BE2C (cell line): ENCODE measurements around the gene TTLL13.

Source experiments
- DNase-seq: peaks from one replicate; pipeline ENCODE4 v3.0.0-alpha.2; 2020
- H3K27me3 ChIP-seq: fragments of 250-450 bp; sonication (Bioruptor Pico); 2 replicates; pipeline ENCODE4 v1.5.1; 2020; ENCODE audit warnings: mild to moderate bottlenecking
- H3K36me3 ChIP-seq: fragments of 250-450 bp; sonication (Bioruptor Pico); 2 replicates; pipeline ENCODE4 v1.5.1; 2020; ENCODE audit warnings: mild to moderate bottlenecking
- H3K4me1 ChIP-seq: fragments of 250-450 bp; sonication (Bioruptor Pico); 2 replicates; pipeline ENCODE4 v1.5.1; 2020
- H3K4me3 ChIP-seq: 2 replicates; pipeline ENCODE4 v1.5.1; 2011; ENCODE audit warnings: low read depth, low read length
- H3K9me3 ChIP-seq: fragments of 250-450 bp; sonication (Bioruptor Pico); 2 replicates; pipeline ENCODE4 v1.5.1; 2020
- TF ChIP-seq, protein P1 (sequence below): IDR thresholded peaks from 2 replicates; pipeline ENCODE4 v1.5.1; 2012; ENCODE audit warnings: mild to moderate bottlenecking, low read depth, low read length

The TTLL13 gene

DNA sequence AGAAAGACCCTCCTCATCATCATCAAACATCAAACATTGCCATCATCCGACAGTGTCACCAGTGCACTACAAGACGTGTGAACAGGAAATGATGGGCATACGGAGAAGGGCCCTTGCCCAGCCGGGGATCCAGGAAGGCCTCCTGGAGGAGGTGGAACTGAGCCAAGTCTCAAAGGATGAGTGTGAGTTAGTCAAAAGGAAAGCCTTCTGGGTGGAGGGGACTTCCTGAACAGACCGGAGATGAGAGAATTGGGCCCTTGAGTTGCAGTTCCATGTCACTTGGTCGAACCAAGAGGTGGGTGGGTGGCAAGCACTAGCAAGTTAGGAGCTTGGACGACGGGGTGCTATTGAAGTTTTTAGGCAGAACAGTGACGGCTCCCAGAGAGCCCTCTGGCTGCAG, 39.8 kb upstream of the TTLL13 start:
- DNase-seq = no peak
- Histone ChIP-seq H3K4me1 (peaks cover 37% of the 10 kb centered on the region), H3K9me3 (no peaks in the 10 kb centered on the region), H3K27me3 (no peaks in the 10 kb centered on the region), H3K4me3 (no peak overlapping the region), H3K36me3 (no peaks in the 10 kb centered on the region; the same call in 1 of the 2 replicates)
- TF ChIP-seq, protein P1, sequence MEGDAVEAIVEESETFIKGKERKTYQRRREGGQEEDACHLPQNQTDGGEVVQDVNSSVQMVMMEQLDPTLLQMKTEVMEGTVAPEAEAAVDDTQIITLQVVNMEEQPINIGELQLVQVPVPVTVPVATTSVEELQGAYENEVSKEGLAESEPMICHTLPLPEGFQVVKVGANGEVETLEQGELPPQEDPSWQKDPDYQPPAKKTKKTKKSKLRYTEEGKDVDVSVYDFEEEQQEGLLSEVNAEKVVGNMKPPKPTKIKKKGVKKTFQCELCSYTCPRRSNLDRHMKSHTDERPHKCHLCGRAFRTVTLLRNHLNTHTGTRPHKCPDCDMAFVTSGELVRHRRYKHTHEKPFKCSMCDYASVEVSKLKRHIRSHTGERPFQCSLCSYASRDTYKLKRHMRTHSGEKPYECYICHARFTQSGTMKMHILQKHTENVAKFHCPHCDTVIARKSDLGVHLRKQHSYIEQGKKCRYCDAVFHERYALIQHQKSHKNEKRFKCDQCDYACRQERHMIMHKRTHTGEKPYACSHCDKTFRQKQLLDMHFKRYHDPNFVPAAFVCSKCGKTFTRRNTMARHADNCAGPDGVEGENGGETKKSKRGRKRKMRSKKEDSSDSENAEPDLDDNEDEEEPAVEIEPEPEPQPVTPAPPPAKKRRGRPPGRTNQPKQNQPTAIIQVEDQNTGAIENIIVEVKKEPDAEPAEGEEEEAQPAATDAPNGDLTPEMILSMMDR = no peak

DNA sequence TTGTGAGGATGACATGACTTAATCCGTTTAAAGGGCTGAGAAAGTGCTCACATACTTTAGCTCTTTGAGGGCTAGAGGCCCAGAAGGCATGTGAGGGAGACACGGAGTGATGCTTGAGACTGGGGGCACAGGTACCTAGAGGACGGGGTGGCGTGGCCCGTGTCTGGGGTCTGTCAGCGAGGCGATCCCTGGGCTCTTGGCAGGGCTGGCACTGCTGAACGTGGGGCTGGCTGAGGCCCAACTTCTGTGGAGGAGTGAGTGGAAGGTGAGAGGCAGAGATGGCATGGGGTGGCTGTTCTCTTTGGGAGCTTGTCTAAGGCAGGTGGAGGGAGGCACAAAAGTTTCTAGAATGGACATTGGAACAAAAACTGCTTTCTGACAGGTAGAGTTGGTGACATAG, 38.8 kb upstream of the TTLL13 start:
- Histone ChIP-seq H3K36me3 (no peaks in the 10 kb centered on the region), H3K4me3 (no peak overlapping the region), H3K27me3 (no peaks in the 10 kb centered on the region), H3K4me1 (peaks cover 34% of the 10 kb centered on the region), H3K9me3 (no peaks in the 10 kb centered on the region)
- TF ChIP-seq, protein P1 = no peak
- no peak for DNase-seq

- Histone ChIP-seq H3K27me3 (no peaks in the 10 kb centered on the region), H3K9me3 (no peaks in the 10 kb centered on the region), H3K36me3 (no peaks in the 10 kb centered on the region), H3K4me3 (no peak overlapping the region), H3K4me1 (peaks cover 30% of the 10 kb centered on the region)
- DNase-seq = no peak
- TF ChIP-seq, protein P1 = no peak
These were observed 38.3 kb upstream of the TTLL13 start for GRCh38 chr15:90211009-90211408.

DNA sequence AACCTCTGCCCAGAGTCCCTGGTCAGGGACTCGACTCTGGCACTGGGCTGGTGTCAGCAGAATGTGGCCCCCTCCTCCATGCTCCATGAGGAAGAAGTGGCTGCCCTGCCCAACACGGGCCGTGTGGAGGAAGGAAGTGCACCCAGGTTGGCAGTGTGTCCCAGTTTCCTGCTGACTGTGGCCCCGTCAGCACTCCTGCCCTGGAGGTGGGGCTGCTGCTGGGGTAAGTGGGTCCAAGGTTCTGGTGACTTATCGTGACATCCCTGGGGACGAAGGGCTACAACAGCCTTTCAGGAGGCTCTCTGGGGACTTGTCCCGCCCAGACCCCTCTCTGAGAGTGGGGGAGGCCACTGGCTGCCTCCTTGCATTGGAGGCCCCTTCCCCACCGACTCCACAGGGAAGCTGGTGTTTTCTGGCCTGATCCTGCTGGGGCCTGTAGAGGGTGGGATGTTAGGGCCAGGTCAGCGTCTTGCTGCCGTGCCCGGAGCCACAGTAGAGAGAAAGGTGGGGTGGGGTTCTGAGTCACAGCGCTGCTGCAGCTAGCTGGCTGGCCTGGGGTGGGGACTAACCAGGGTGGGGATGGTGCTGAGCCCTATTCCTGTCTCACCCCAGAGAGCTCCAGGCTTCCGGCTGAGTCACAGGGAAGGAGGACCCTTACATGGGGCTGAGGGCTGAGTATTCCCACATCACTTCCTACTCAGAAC, 37.8 kb upstream of the TTLL13 start:
- DNase-seq = no peak
- no peak overlapping the region for H3K4me3 ChIP-seq
- H3K4me1 ChIP-seq = peaks cover 24% of the 10 kb centered on the region
- TF ChIP-seq, protein P1 = no peak
- H3K9me3 ChIP-seq = no peaks in the 10 kb centered on the region
- no peaks in the 10 kb centered on the region for H3K36me3 ChIP-seq
- H3K27me3 ChIP-seq = no peaks in the 10 kb centered on the region

DNA sequence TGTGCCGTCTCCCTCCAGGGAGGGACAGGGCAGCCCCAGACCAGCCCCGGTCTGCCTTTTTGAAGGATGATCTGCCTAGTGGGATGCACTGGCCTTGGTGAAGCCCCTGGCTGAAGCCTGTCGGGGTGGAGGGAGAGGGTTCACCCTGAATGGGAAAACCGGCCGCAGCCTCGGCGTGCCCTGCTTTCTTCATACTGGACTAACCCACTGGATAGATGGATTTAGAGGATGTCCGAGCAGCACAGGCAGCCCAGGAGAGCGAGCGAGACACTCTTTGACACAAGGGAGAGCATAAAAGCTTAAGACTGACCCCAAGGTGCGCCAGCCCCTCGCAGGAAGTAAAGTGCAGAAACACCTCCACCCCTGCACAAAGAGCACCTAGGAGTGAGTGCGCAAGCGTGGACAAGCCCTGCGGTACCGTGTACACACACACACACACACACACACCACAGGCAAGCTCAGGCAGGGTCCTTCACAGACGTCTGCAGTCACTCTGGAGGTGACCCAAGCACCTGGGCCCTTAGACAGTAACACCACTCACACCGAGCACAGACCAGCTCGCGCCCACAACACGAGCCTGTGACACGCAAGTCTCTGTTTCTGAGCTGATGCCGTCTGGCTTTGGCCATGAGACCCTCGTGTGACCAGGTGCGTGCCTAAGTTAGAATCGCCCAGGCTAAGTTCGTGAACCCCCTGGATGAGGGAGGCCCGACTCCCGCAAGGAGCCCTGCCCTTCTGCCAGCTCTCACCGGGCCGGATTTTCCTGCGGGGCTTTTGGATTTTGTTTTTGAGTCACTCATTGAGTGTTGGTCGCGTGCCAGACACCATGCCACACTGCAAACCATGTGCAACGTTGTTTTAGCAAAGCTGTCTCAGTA, 36.9 kb upstream of the TTLL13 start:
- Histone ChIP-seq H3K4me3 (no peak overlapping the region), H3K27me3 (no peaks in the 10 kb centered on the region), H3K36me3 (no peaks in the 10 kb centered on the region), H3K4me1 (peaks cover 24% of the 10 kb centered on the region), H3K9me3 (no peaks in the 10 kb centered on the region)
- TF ChIP-seq, protein P1 = no peak
- DNase-seq = no peak
